ENCODE data around the gene SH3PXD2B.

DNA sequence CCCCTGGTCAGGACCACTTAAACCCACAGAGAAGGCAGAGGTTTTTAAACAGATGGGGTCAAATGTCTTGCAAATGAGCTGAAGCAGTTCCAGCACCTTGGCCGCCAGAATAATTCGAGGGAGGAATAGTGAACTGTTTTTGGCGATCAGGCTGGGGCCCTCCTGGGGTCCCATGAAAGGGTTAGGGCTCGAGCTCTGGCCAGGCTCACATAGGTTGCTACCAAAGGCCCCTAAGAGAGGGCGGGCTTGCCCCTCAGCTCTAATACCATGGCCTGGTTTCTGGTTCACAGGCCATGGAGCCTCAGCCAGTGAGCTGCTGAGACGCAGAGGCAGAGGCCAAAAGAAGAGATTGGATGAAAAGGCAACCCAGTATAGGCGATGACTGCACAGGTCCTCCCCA lies 96.0 kb downstream of the SH3PXD2B start:
- TF ChIP-seq CTCF (IDR thresholded peaks at IDR 0.05), result no peak
- no peak for TF ChIP-seq ZFX (IDR thresholded peaks at IDR 0.05; ENCODE audit: borderline replicate concordance)

Data from 22Rv1 (cell line).